Stimulated activated CD4-positive, alpha-beta T cell treated with anti-CD3 and anti-CD28 coated beads, Interleukin-15, amount 100 ng/mL, for 24 hours (primary cell): Measurements from ENCODE around the gene SLAMF9.

Experiments used
- DNase-seq: peaks from one replicate; pipeline ENCODE4 v3.0.0-alpha.2; 2020

The SLAMF9 gene

GRCh38 chr1:159953536-159954515 lies at the start of gene SLAMF9:
TSS of gene SLAMF9 (minus strand) at chr1:159954237. CDS start at chr1:159954137, 100 bp downstream.
- DNase-seq: no peak

- DNase-seq: no peak
These were observed 47.4 kb upstream of the SLAMF9 start for GRCh38 chr1:160001440-160001839.

- DNase-seq: no peak
These were observed 45.2 kb upstream of the SLAMF9 start for GRCh38 chr1:159999204-159999603.

- no peak for DNase-seq
These were observed 42.6 kb upstream of the SLAMF9 start for GRCh38 chr1:159996653-159997052.

- DNase-seq: no peak
These were observed 40.9 kb upstream of the SLAMF9 start for GRCh38 chr1:159994896-159995295.

- DNase-seq: no peak
These were observed 39.9 kb upstream of the SLAMF9 start for GRCh38 chr1:159993911-159994310.

- DNase-seq: no peak
These were observed 38.1 kb upstream of the SLAMF9 start for GRCh38 chr1:159992161-159992560.

- DNase-seq: peak; percentile 8
These were observed 37.5 kb upstream of the SLAMF9 start for GRCh38 chr1:159991513-159991912.

- DNase-seq: no peak
These were observed 36.0 kb upstream of the SLAMF9 start for GRCh38 chr1:159990005-159990404.

GRCh38 chr1:159989581-159989980 lies 35.5 kb upstream of the SLAMF9 start:
- DNase-seq: no peak

- DNase-seq: no peak
These were observed 34.0 kb upstream of the SLAMF9 start for GRCh38 chr1:159988006-159988405.

GRCh38 chr1:159987186-159987585 lies 33.1 kb upstream of the SLAMF9 start:
- no peak for DNase-seq

- no peak for DNase-seq
These were observed 32.5 kb upstream of the SLAMF9 start for GRCh38 chr1:159986531-159986930.

- no peak for DNase-seq
These were observed 32.1 kb upstream of the SLAMF9 start for GRCh38 chr1:159986093-159986492.

GRCh38 chr1:159985473-159985872 lies 31.4 kb upstream of the SLAMF9 start:
- DNase-seq: no peak

GRCh38 chr1:159983681-159984080 lies 29.6 kb upstream of the SLAMF9 start:
- no peak for DNase-seq

- no peak for DNase-seq
These were observed 28.2 kb upstream of the SLAMF9 start for GRCh38 chr1:159982280-159982679.

- no peak for DNase-seq
These were observed 27.5 kb upstream of the SLAMF9 start for GRCh38 chr1:159981351-159982055.

GRCh38 chr1:159980786-159981185 lies 26.7 kb upstream of the SLAMF9 start:
- DNase-seq: no peak

GRCh38 chr1:159980076-159980475 lies 26.0 kb upstream of the SLAMF9 start:
- no peak for DNase-seq

- no peak for DNase-seq
These were observed 25.2 kb upstream of the SLAMF9 start for GRCh38 chr1:159979257-159979656.

- DNase-seq: no peak
These were observed 24.0 kb upstream of the SLAMF9 start for GRCh38 chr1:159978107-159978398.

GRCh38 chr1:159977364-159978106 lies 23.5 kb upstream of the SLAMF9 start:
- DNase-seq: no peak
